Camera-type eye (tissue), 1 donor: ENCODE results near the gene PDXDC1. TPM values are rescaled to one million over a fixed set of nuclear protein-coding genes. Genes with fewer than 3 reads are reported as not detected.

Source experiments
- total RNA-seq: library from RNA; depleted of rRNA; stranded (reverse); fragments of >200 nt; gene quantifications from one replicate; pipeline ENCODE4 v1.2.3, GENCODE V29; 2014

PDXDC1 gene, protein sequence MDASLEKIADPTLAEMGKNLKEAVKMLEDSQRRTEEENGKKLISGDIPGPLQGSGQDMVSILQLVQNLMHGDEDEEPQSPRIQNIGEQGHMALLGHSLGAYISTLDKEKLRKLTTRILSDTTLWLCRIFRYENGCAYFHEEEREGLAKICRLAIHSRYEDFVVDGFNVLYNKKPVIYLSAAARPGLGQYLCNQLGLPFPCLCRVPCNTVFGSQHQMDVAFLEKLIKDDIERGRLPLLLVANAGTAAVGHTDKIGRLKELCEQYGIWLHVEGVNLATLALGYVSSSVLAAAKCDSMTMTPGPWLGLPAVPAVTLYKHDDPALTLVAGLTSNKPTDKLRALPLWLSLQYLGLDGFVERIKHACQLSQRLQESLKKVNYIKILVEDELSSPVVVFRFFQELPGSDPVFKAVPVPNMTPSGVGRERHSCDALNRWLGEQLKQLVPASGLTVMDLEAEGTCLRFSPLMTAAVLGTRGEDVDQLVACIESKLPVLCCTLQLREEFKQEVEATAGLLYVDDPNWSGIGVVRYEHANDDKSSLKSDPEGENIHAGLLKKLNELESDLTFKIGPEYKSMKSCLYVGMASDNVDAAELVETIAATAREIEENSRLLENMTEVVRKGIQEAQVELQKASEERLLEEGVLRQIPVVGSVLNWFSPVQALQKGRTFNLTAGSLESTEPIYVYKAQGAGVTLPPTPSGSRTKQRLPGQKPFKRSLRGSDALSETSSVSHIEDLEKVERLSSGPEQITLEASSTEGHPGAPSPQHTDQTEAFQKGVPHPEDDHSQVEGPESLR
- total RNA-seq, result 104 TPM

DNA sequence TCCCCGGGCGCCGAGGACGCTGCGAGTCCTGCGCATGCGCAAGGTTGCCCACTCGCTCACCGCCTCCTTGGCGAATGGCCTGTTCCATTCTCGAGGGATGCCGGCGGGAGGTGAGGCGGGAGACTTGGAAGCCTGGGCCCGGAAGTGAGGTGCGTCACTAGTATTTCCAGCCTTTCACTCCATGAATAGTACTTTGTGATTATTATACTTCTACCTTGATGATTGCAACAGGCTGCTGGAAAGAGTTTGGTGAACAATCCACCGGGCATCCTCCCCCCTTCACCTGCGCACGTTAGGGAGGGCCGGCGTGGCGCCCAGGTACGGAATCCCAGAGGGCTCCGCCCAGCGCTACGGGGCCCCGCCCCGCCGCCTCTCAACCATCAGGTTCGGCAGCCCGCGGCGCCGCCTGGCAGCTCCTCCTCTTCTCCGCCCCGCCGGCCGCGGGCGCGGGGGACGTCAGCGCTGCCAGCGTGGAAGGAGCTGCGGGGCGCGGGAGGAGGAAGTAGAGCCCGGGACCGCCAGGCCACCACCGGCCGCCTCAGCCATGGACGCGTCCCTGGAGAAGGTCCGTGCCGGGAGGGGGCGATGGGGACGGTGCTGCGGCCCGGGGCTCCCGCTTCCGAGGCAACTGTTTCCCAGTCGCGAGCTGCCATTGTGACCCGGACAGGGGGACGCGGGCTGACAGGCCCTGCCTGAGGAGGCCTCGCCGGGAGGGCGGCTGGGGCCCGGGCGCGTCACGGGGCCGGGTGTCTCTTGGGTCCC is at the start of gene PDXDC1:
Gene PDXDC1, plus strand, starts transcription at position 371 of the 762 bp plus-strand sequence. Its CDS starts 174 bp downstream, at position 545.

DNA sequence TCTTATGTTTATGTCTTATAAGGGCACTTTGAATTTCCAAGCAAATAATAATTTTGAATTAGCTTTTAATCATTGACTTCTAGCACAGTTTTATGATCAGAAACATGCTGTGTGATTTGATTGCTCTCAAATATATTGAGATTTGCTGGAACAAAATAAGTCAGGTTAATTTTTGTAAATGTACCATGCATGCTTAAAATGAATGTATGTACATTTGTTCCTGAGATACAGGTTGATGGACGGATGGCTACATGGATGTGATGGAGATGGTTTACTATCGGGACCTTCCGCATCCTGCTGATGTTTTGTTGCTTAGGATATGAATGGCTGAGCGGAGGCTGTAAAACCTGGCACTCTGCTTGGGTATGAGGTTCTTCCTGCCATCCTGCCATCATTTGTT is 37.7 kb upstream of the PDXDC1 start, which contains the start of gene NPIPA1:
Gene NPIPA1, plus strand, starts transcription at position 301 of the 400 bp plus-strand sequence. Its CDS starts 0 bp downstream, at position 301.

DNA sequence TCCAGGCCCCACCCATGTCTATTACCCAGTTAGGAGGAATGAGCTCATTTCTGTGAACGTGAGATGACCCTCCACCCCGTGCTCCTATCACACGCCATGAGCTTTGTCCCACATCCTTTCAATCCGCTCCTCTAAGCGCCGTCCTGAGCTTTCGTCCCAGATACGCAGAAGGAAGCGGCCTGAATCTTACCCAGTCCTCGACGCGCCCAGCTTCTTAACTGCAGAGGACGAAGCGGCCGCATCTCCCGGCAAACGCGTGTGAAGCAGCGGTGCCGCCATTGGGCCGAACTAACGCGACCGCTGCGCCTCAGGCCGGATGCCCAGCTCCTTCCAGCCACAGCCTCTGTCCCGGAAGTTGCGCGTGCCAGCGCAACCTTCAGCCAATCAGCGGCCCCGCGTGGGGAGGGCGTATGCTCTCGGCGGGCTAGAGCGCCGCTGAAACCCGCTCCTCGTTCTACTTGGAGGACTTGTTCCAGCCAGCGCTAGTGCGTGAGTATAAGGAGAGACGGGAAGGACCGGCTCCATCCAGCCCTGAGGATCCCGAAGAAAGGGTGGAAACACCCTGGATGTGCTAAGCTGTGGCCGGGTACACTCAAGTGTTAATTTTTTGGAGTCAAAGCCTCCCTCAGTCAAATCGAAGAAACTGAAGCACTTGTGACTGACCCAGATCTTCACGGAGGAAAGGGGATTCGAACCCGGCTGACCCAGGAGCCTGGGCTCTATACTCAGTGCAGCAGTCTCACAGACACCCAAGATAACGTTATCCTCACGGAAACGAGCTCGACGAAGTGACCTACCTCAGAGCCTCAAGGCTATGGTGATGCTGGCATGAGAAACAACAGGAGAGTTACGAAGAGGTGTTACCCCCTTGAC is 119.4 kb downstream of the PDXDC1 start, which contains the start of gene RRN3:
Gene RRN3, minus strand, starts transcription at position 318 of the 873 bp plus-strand sequence. Its CDS starts 39 bp downstream, at position 279.

Other genes with a start within 250 kb of the PDXDC1 start
- 1.0 TPM for gene NPIPA2, start 232.5 kb upstream of the PDXDC1 start, total RNA-seq
- 104 TPM for gene NOMO1, start 141.3 kb upstream of the PDXDC1 start, total RNA-seq
- 104 TPM for gene NPIPA1, start 37.6 kb upstream of the PDXDC1 start, total RNA-seq
- 22.9 TPM for gene NTAN1, start 81.0 kb downstream of the PDXDC1 start, total RNA-seq
- gene RRN3, start 119.2 kb downstream of the PDXDC1 start, total RNA-seq, result 74.4 TPM